ENCODE results near the gene AMBP.

- TF ChIP-seq EZH2 (IDR thresholded peaks at IDR 0.05; ENCODE audit: insufficient read depth, poor library complexity, severe bottlenecking) (no peak), EZH2phosphoT487 (IDR thresholded peaks at IDR 0.05; ENCODE audit: insufficient read depth, low read depth) (no peak)
Observed at GRCh38 chr9:114093031-114093471, 15.0 kb upstream of the AMBP start.
